Measurements from ENCODE around the gene PCDHAC1. TPM values are rescaled to one million over a fixed set of nuclear protein-coding genes. Genes with fewer than 3 reads are reported as not detected.

Gene PCDHAC1
- total RNA-seq, 1 experiment from 2014 or later: 1.0 TPM

DNA sequence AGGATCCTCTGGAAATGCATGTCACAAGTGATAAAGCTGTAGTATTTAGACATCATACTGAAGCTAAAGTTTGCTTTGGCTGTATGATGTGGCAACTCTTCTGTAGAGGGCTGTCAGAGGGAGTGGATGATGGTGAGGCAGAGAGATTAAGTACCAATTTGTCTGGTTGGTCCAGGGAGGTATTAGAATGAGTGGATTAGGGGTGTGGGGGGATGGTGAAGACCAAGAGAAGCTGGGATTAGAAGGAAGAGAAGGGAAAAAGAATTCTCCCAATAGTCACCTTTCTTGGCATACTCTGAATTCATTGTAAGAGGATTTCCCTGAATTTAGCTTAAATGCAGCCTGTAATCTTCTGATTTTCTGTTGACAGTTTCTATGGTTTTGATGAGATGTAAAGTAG, 43.8 kb downstream of the PCDHAC1 start:
- ChIA-PET POLR2A (interaction anchor here (0.7 kb wide), 1 partner anchor 17 kb away, joined by 4 read pairs; no protein-coding TSS in a partner anchor), RAD21 (ENCODE audit: low non-redundant PET in 1 of 2, low total read pairs in 2 of 2, uncharacterized antibody in 2 of 2, unreplicated experiment in 2 of 2) (no interaction called here), CTCF (no interaction called here)
- Histone ChIP-seq H3K9me3 (ENCODE audit: control insufficient read depth in 1 of 2, insufficient read depth in 1 of 2, low read depth in 1 of 2, low read length in 2 of 2) (no peaks in the 10 kb centered on the region), H3K4me1 (ENCODE audit: control insufficient read depth in 1 of 2, insufficient read depth in 2 of 2, low read length in 2 of 2) (peaks cover 9 to 17% of the 10 kb centered on the region in 2 experiments; a peak in 3 of 4 replicates), H3K79me2 (ENCODE audit: insufficient read depth, low read length) (no peaks in the 10 kb centered on the region), H3K9ac (ENCODE audit: low read length) (no peak overlapping the region), H2AFZ (ENCODE audit: low read depth, low read length, poor library complexity, severe bottlenecking) (no peak overlapping the region), H3K4me3 (replicated peaks in 1 of 2; ENCODE audit: low read depth in 1 of 2, low read length in 2 of 2) (no peak overlapping the region), H3K9me2 (ENCODE audit: insufficient read depth) (no peaks in the 10 kb centered on the region), H3K36me3 (ENCODE audit: control insufficient read depth in 1 of 2, insufficient read depth in 2 of 2, low read length in 2 of 2) (no peaks in the 10 kb centered on the region), H3K27ac (ENCODE audit: low read depth, low read length) (no peak overlapping the region), H4K20me1 (ENCODE audit: insufficient read depth) (no peaks in the 10 kb centered on the region), H3K27me3 (ENCODE audit: insufficient read depth, low read length) (no peaks in the 10 kb centered on the region), H3K4me2 (ENCODE audit: low read length) (no peak overlapping the region)
- no TSS peak for BruUV-seq (replicated peaks)
- no peak for DNase-seq (ENCODE audit: low read depth, low spot score)
- intact Hi-C loops (cut with micrococcal nuclease): loop anchor here (5.0 kb wide), 1 partner anchor 43 kb away; the partner anchor contains the start of gene PCDHAC1
- no peak for ATAC-seq
- TF ChIP-seq SP1 (IDR thresholded peaks at IDR 0.05; ENCODE audit: low read depth): no peak

DNA sequence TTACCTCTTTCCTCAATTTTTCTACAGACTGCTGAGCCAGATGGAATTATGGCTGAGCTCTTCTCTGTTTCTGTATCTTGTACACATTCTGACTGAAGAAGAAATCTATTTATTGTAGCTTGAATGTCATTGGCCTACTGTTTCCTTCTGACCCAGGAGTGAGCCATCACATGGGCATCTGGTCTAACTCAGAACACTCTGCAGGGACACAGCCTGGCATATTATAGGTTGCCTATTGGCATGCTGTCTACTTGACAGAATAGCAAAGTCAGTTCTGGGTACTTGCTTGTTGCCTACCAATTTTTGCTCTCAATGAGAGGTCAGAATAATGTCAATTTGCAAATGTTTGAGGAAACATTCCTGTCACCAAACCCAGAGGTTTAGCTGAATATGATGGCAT, 47.5 kb downstream of the PCDHAC1 start:
- Histone ChIP-seq H3K79me2 (ENCODE audit: insufficient read depth, low read length) (no peaks in the 10 kb centered on the region), H3K4me1 (ENCODE audit: control insufficient read depth in 1 of 2, insufficient read depth in 2 of 2, low read length in 2 of 2) (no peaks in the 10 kb centered on the region), H3K27ac (ENCODE audit: low read depth, low read length) (no peak overlapping the region), H3K9me2 (ENCODE audit: insufficient read depth) (no peaks in the 10 kb centered on the region), H3K9me3 (ENCODE audit: control insufficient read depth in 1 of 2, insufficient read depth in 1 of 2, low read depth in 1 of 2, low read length in 2 of 2) (no peaks in the 10 kb centered on the region), H3K36me3 (ENCODE audit: control insufficient read depth in 1 of 2, insufficient read depth in 2 of 2, low read length in 2 of 2) (no peaks in the 10 kb centered on the region), H4K20me1 (ENCODE audit: insufficient read depth) (no peaks in the 10 kb centered on the region), H3K4me2 (ENCODE audit: low read length) (no peak overlapping the region), H3K27me3 (ENCODE audit: insufficient read depth, low read length) (no peaks in the 10 kb centered on the region), H3K9ac (ENCODE audit: low read length) (no peak overlapping the region), H3K4me3 (replicated peaks in 1 of 2; ENCODE audit: low read depth in 1 of 2, low read length in 2 of 2) (no peak overlapping the region), H2AFZ (ENCODE audit: low read depth, low read length, poor library complexity, severe bottlenecking) (no peak overlapping the region)
- TF ChIP-seq ZNF274 (IDR thresholded peaks at IDR 0.05; ENCODE audit: low read depth, low read length): no peak
- TF ChIP-seq FOSL1 (IDR thresholded peaks at IDR 0.05; ENCODE audit: low read depth): no peak
- TF ChIP-seq JUND (IDR thresholded peaks at IDR 0.05): no peak
- no peak for TF ChIP-seq TCF7L2 (IDR thresholded peaks at IDR 0.05; ENCODE audit: borderline replicate concordance, extremely low read depth, insufficient read depth, insufficient read length)
- no peak for TF ChIP-seq POLR2A (IDR thresholded peaks at IDR 0.05; ENCODE audit: borderline replicate concordance, extremely low read depth, insufficient read depth, insufficient read length)
- TF ChIP-seq ZBTB33 (IDR thresholded peaks at IDR 0.05; ENCODE audit: extremely low read depth, insufficient replicate concordance, low read length): no peak
- no peak for TF ChIP-seq ZFX (IDR thresholded peaks at IDR 0.05)
- TF ChIP-seq, protein P1, sequence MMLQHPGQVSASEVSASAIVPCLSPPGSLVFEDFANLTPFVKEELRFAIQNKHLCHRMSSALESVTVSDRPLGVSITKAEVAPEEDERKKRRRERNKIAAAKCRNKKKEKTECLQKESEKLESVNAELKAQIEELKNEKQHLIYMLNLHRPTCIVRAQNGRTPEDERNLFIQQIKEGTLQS (IDR thresholded peaks at IDR 0.05): no peak
- TF ChIP-seq EGR1 (IDR thresholded peaks at IDR 0.05; ENCODE audit: low read depth): no peak
- no peak for TF ChIP-seq SIN3A (IDR thresholded peaks at IDR 0.05; ENCODE audit: low read depth)
- no peak for TF ChIP-seq SP1 (IDR thresholded peaks at IDR 0.05; ENCODE audit: low read depth)
- no peak for TF ChIP-seq ELF1 (IDR thresholded peaks at IDR 0.05; ENCODE audit: borderline replicate concordance, low read depth)
- no peak for TF ChIP-seq YY1 (IDR thresholded peaks at IDR 0.05; ENCODE audit: extremely low read depth, insufficient replicate concordance, low read depth, low read length)
- ATAC-seq: no peak
- intact Hi-C loops (cut with micrococcal nuclease): no loop called here
- no TSS peak for BruUV-seq (replicated peaks)
- CTCF ChIA-PET: no interaction called here
- no peak for DNase-seq (ENCODE audit: low read depth, low spot score)
- RAD21 ChIA-PET (ENCODE audit: low non-redundant PET in 1 of 2, low total read pairs in 2 of 2, uncharacterized antibody in 2 of 2, unreplicated experiment in 2 of 2): no interaction called here
- POLR2A ChIA-PET: no interaction called here
